ENCODE data around the gene ST6GALNAC2. TPM values are rescaled to one million over a fixed set of nuclear protein-coding genes. Genes with fewer than 3 reads are reported as not detected.

Gene ST6GALNAC2
- polyA plus RNA-seq, 1 donor (not counting 4 experiments of a cell fraction or from before 2014, with no cell fraction given), result 45.8 TPM

GRCh38 chr17:76572201-76572910 lies 13.3 kb downstream of the ST6GALNAC2 start:
- FAIRE-seq, result no peak
- Histone ChIP-seq H3K27ac (ENCODE audit: control insufficient read depth, insufficient read depth, low read length) (no peak overlapping the region), H4K20me1 (ENCODE audit: control insufficient read depth, extremely low read depth, insufficient read depth, low read length) (no peaks in the 10 kb centered on the region), H3K9ac (ENCODE audit: control insufficient read depth, extremely low read depth, insufficient read depth, low read length) (no peak overlapping the region), H2AFZ (ENCODE audit: control insufficient read depth, low read length) (no peak overlapping the region), H3K9me1 (ENCODE audit: control insufficient read depth, extremely low read depth, insufficient read depth, low read length) (no peaks in the 10 kb centered on the region), H3K4me1 (ENCODE audit: control insufficient read depth, extremely low read depth, insufficient read depth, low read length) (no peaks in the 10 kb centered on the region), H3K36me3 (ENCODE audit: control insufficient read depth in 2 of 2, extremely low read depth in 1 of 2, insufficient read depth in 2 of 2, low read length in 2 of 2) (peaks cover 4 to 15% of the 10 kb centered on the region in 2 experiments), H3K9me3 (ENCODE audit: control insufficient read depth, low read depth, low read length) (no peaks in the 10 kb centered on the region), H3K4me2 (ENCODE audit: control insufficient read depth, extremely low read depth, insufficient read depth, low read depth, low read length) (no peak overlapping the region), H3K27me3 (ENCODE audit: control insufficient read depth, extremely low read depth, insufficient read depth, low read length) (no peaks in the 10 kb centered on the region), H3K79me2 (ENCODE audit: control insufficient read depth, insufficient read depth, low read length) (no peaks in the 10 kb centered on the region), H3K4me3 (ENCODE audit: control insufficient read depth in 2 of 3, extremely low read depth in 1 of 3, insufficient read depth in 2 of 3, low read depth in 1 of 3, low read length in 3 of 3) (no peak overlapping the region)
- TF ChIP-seq EZH2 (IDR thresholded peaks at IDR 0.05; ENCODE audit: low read length), result no peak
- no peak for TF ChIP-seq CTCF (optimal IDR thresholded peaks at IDR 0.05 in 1 of 3, IDR thresholded peaks at IDR 0.05 in 1 of 3, conservative IDR thresholded peaks at IDR 0.05 in 1 of 3; ENCODE audit: extremely low read depth in 1 of 3, insufficient read depth in 2 of 3, low read length in 3 of 3)
- DNase-seq (ENCODE audit: low read depth, low spot score), result no peak
- dilution Hi-C loops (cut with MboI; ENCODE audit: extremely low pct_ligation_motif_present, low sequenced_read_pairs), result no loop called here

GRCh38 chr17:76570877-76571471 lies 14.7 kb downstream of the ST6GALNAC2 start:
- Histone ChIP-seq H4K20me1 (ENCODE audit: control insufficient read depth, extremely low read depth, insufficient read depth, low read length) (peaks cover 9% of the 10 kb centered on the region), H3K9me1 (ENCODE audit: control insufficient read depth, extremely low read depth, insufficient read depth, low read length) (peaks cover 4% of the 10 kb centered on the region), H3K79me2 (ENCODE audit: control insufficient read depth, insufficient read depth, low read length) (no peaks in the 10 kb centered on the region), H3K27ac (ENCODE audit: control insufficient read depth, insufficient read depth, low read length) (no peak overlapping the region), H3K4me2 (ENCODE audit: control insufficient read depth, extremely low read depth, insufficient read depth, low read depth, low read length) (no peak overlapping the region), H3K36me3 (ENCODE audit: control insufficient read depth in 2 of 2, extremely low read depth in 1 of 2, insufficient read depth in 2 of 2, low read length in 2 of 2) (peaks cover 14 to 18% of the 10 kb centered on the region in 2 experiments), H3K27me3 (ENCODE audit: control insufficient read depth, extremely low read depth, insufficient read depth, low read length) (no peaks in the 10 kb centered on the region), H2AFZ (ENCODE audit: control insufficient read depth, low read length) (no peak overlapping the region), H3K4me3 (ENCODE audit: control insufficient read depth in 2 of 3, extremely low read depth in 1 of 3, insufficient read depth in 2 of 3, low read depth in 1 of 3, low read length in 3 of 3) (no peak overlapping the region), H3K9me3 (ENCODE audit: control insufficient read depth, low read depth, low read length) (no peaks in the 10 kb centered on the region), H3K9ac (ENCODE audit: control insufficient read depth, extremely low read depth, insufficient read depth, low read length) (no peak overlapping the region), H3K4me1 (ENCODE audit: control insufficient read depth, extremely low read depth, insufficient read depth, low read length) (peaks cover 2% of the 10 kb centered on the region)
- DNase-seq (ENCODE audit: low read depth, low spot score) (no peak), FAIRE-seq (no peak)
- dilution Hi-C loops (cut with MboI; ENCODE audit: extremely low pct_ligation_motif_present, low sequenced_read_pairs), result no loop called here
- TF ChIP-seq CTCF (optimal IDR thresholded peaks at IDR 0.05 in 1 of 3, IDR thresholded peaks at IDR 0.05 in 1 of 3, conservative IDR thresholded peaks at IDR 0.05 in 1 of 3; ENCODE audit: extremely low read depth in 1 of 3, insufficient read depth in 2 of 3, low read length in 3 of 3), result no peak
- no peak for TF ChIP-seq EZH2 (IDR thresholded peaks at IDR 0.05; ENCODE audit: low read length)
